NCI-H1436 treated with DMSO at 0.1 percent for 48 hours (cell line): Measurements from ENCODE around the gene P2RX7.

ENCODE experiments used
- DNase-seq: peaks from one replicate; lab custom pipeline; 2025; lab: John Stamatoyannopoulos, UW

P2RX7 gene

GRCh38 chr12:121132601-121133481, at the start of gene P2RX7:
Gene P2RX7 (plus strand): TSS chr12:121132876. CDS start chr12:121132971, 95 bp downstream.
- peak; percentile 18 for DNase-seq

- no peak for DNase-seq
These were observed 48.4 kb upstream of the P2RX7 start for GRCh38 chr12:121084229-121084628.

GRCh38 chr12:121085069-121085468, 47.6 kb upstream of the P2RX7 start:
- no peak for DNase-seq

- DNase-seq = no peak
These were observed 46.9 kb upstream of the P2RX7 start for GRCh38 chr12:121085506-121086353.

GRCh38 chr12:121086781-121087295, 45.8 kb upstream of the P2RX7 start:
- no peak for DNase-seq

- no peak for DNase-seq
These were observed 45.0 kb upstream of the P2RX7 start for GRCh38 chr12:121087467-121088194.

GRCh38 chr12:121088195-121088585, 44.5 kb upstream of the P2RX7 start:
- DNase-seq = no peak

GRCh38 chr12:121089031-121089812, 43.5 kb upstream of the P2RX7 start:
- DNase-seq = no peak

GRCh38 chr12:121089813-121090430, 42.8 kb upstream of the P2RX7 start:
- DNase-seq = no peak

- DNase-seq = no peak
These were observed 41.8 kb upstream of the P2RX7 start for GRCh38 chr12:121090586-121091514.

- DNase-seq = no peak
These were observed 40.6 kb upstream of the P2RX7 start for GRCh38 chr12:121092034-121092433.

- no peak for DNase-seq
These were observed 39.2 kb upstream of the P2RX7 start for GRCh38 chr12:121093487-121093891.

- peak; percentile 5 for DNase-seq
These were observed 37.0 kb upstream of the P2RX7 start for GRCh38 chr12:121095544-121096198.

- no peak for DNase-seq
These were observed 36.4 kb upstream of the P2RX7 start for GRCh38 chr12:121096199-121096798.

- DNase-seq = no peak
These were observed 32.9 kb upstream of the P2RX7 start for GRCh38 chr12:121099779-121100178.

GRCh38 chr12:121102307-121102706, 30.4 kb upstream of the P2RX7 start:
- no peak for DNase-seq

GRCh38 chr12:121107681-121108080, 25.0 kb upstream of the P2RX7 start:
- no peak for DNase-seq

- no peak for DNase-seq
These were observed 24.2 kb upstream of the P2RX7 start for GRCh38 chr12:121108492-121108891.
